ENCODE measurements around the gene SP110. TPM values are rescaled to one million over a fixed set of nuclear protein-coding genes. Genes with fewer than 3 reads are reported as not detected.

The SP110 gene
- total RNA-seq, 4 donors from 2014 or later = 20.3 to 39.6 (median 27.7) TPM

DNA sequence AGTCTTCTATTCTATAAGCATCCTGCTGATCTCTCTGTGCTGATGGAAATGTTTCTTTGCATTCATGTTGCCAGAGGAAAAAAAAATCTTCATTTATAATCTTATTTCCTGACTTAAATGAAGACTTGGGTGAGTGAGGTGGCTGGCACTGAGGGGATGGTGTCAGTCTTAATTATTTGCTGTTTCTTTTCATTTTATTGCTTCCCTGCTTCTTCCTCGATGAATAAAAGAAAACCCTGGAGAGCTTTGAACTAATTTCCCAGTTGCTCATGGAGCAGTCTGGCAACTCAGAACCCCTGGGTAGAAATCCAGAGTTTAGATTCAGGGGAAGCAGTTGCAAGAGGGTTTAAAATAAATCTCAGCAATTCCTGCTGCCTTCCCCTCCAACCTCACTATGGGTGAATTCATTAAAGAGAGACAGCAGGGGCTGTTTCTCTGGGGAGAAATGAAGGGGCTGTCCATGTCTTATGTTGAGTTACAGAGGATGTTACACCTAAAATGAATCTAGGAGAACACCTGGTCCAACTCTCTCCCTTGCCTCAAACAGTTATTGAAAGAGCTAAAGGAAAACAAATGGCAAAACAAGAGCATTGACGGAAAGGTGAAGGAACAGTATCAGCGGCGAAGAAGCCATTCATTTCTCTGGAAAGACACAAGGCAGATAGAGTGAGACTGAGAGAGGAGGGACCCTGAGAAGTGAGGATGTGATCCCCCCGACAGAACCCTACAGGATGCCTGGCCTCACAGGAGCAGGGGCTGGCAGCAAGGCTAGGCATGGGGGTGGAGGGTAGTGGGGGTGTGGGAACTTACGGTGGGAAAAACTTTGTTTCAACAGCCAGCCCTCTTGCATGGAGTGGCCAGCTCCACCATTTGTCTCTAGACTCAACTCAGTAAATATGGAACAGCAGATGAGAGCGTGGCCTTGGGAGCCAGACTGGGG is 41.0 kb downstream of the SP110 start:
- TF ChIP-seq, protein P1, sequence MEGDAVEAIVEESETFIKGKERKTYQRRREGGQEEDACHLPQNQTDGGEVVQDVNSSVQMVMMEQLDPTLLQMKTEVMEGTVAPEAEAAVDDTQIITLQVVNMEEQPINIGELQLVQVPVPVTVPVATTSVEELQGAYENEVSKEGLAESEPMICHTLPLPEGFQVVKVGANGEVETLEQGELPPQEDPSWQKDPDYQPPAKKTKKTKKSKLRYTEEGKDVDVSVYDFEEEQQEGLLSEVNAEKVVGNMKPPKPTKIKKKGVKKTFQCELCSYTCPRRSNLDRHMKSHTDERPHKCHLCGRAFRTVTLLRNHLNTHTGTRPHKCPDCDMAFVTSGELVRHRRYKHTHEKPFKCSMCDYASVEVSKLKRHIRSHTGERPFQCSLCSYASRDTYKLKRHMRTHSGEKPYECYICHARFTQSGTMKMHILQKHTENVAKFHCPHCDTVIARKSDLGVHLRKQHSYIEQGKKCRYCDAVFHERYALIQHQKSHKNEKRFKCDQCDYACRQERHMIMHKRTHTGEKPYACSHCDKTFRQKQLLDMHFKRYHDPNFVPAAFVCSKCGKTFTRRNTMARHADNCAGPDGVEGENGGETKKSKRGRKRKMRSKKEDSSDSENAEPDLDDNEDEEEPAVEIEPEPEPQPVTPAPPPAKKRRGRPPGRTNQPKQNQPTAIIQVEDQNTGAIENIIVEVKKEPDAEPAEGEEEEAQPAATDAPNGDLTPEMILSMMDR (IDR thresholded peaks at IDR 0.05; ENCODE audit: low read depth) = no peak

DNA sequence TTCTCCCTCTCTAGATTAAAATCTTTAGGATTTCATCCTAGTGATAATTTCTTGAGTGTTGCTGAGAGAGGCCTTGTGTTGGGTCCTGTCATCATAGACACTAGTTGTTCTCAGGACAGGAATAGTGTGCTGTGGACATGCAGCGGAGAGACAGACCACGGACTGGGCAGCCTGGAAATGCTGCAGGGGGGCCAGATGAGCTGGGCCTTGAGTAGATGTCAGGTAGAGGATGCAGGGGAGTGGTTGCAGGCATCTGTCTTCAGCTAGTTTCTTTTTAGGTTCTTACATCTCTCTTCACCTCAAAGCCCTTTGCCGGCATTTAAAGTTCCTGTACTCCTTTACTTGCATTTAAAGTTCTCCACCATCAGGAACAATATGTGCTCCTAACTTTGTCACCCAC is 42.8 kb downstream of the SP110 start:
- TF ChIP-seq, protein P1 (IDR thresholded peaks at IDR 0.05; ENCODE audit: low read depth) = no peak

DNA sequence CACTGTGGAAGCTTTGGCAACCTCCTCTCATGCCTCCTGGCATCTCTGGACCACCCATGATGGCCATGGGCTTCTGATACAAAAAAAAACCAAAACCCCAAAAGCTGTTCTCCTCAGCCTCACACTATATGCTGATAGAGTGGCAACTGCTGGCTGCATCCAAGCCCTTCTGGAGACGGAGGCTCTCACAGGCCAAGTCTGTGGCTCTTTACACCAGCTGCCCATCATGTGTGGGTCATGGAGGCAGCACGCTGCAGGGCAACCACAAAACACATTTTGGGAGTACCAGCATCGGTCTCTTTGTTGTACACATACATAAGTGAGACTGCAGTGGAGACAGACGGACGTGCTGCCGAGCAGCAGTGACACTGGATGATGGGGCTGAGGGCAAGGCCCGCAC is 45.3 kb downstream of the SP110 start:
- TF ChIP-seq, protein P1 (IDR thresholded peaks at IDR 0.05; ENCODE audit: low read depth) = no peak

DNA sequence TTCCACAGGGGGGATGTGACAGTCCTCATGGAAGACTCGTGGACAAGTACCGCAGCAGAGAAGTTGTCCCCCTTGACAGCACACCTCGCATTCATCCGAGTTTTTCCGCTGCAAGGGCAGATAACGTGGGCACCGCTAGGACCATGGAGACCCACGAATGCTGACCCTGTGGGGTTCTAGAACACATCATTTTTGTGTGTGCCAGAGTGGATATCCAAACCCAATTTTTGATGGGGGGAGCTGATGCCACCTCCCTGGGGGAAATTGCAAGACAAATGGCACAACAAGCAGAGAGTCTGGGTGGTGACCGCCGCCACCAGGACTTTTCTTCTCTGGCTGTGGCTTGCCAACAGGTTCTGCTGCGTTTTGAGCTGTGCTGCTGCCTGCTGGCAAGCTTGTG is 46.9 kb downstream of the SP110 start:
- TF ChIP-seq, protein P1 (IDR thresholded peaks at IDR 0.05; ENCODE audit: low read depth) = no peak

DNA sequence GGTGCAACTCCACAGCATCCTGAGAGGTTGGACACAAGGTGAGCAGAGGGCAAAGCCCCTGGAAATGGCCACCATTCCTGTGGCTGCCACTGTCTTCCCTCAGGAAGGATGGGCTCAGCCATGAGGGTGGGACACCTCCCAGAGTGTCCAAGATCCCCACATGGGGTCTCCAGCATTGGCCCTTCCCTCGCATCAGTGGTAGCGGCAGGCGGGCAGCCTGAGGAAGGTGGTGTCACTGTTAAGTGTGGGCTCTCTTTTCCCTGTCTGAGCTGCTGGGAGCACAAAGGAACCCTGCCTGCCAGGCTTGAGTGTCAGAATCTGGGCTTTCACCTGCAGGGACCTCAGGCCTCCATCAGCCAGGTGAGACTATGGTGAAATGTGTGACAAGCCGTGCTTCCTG is 47.6 kb downstream of the SP110 start:
- TF ChIP-seq, protein P1 (IDR thresholded peaks at IDR 0.05; ENCODE audit: low read depth) = no peak

DNA sequence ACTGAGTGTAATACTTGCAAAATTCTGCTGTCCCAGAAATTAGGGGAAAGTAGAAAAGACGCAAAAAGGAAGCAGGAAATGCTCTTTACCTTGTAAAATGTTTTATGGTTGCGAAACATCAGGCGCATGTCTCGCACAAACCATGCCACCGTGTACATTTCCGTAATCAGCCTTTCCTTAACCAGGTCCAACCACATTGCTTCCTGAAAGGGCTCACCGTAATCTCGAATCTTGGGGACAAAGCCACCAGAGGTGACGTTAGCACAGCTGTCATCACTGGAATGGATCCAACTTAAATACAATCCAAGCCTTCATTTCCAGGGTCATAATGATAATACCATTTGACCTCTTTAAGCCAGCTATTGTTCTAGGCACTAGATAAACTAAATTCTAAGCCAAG is 49.3 kb downstream of the SP110 start:
- TF ChIP-seq, protein P1 (IDR thresholded peaks at IDR 0.05; ENCODE audit: low read depth) = no peak

DNA sequence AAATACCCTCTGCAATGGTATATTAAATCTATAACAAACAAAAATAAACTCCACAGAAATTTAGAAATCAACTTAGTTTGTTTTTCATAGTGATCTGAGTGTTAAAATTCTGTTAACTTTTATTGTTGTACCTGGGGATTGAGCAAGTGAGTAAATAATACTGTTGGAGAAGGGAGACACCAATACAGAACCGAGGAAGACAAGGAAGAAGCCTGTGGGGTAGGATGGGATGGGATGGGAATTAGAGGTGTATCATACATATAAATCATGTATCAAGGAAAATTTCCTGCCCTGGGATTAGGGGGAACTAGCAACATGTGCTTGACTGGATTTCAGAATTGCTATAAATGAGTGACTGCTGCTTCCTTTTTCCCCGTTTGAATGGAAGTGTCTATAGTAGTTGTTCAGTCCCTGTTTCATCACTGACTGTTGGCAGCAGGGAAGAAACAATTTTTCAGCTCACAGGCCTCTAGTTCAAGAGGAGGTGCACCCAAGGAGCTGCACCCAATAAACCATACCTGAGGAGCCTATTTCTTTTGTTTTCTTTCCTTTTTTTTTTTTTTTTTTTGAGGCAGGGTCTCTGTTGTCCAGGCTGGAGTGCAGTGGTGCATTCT is 53.1 kb downstream of the SP110 start:
- TF ChIP-seq, protein P1 (IDR thresholded peaks at IDR 0.05; ENCODE audit: low read depth) = no peak
